ENCODE measurements around the gene CISD2. TPM values are rescaled to one million over a fixed set of nuclear protein-coding genes. Genes with fewer than 3 reads are reported as not detected.
"Not testable (repeated sequence)": the region's sequence is repeated elsewhere in the genome, so short reads cannot be mapped to it uniquely, and the experiment has no call there.

Gene CISD2
- total and polyA plus RNA-seq, 2 of the 4 experiments (the other 2 are of a cell fraction): 7.0 to 14.4 TPM

DNA sequence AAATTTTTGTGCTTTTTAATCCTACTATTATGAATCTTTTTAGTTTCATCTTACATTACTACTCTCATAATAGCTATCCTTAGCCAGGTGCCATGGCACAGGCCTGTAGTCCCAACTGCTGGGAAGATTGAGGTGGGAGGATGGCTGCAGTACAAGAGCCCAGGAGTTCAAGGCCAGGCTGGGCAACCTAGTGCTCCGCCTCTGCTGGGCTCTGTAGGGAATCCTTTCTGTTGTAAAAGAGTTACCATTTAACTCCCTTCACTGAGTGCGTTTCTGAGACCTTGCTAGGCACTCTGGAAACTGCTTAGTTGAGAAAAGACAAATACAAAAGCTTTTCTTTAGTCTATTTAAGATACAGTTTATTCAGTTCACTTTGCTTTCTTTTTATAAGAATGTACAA lies 19.8 kb downstream of the CISD2 start:
- H4K91ac ChIP-seq (ENCODE audit: insufficient read depth, low read depth, low read length); H4K5ac ChIP-seq (ENCODE audit: low read depth, low read length); H3K4me3 ChIP-seq (ENCODE audit: insufficient read depth, low read depth, low read length); BruUV-seq (replicated peaks); H3K23ac ChIP-seq (ENCODE audit: low read depth, low read length); H3K14ac ChIP-seq (replicated peaks; ENCODE audit: low read depth, low read length); H2AK5ac ChIP-seq (ENCODE audit: low read depth, low read length); H3K36me3 ChIP-seq (ENCODE audit: control insufficient read depth, insufficient read depth, low read length); H3K9ac ChIP-seq (ENCODE audit: low read depth, low read length); H2BK20ac ChIP-seq (ENCODE audit: low read depth, low read length); H3K56ac ChIP-seq (ENCODE audit: extremely low read depth, insufficient read depth, low read length); H3K27ac ChIP-seq (ENCODE audit: insufficient read depth, low read length); H2BK5ac ChIP-seq (ENCODE audit: low read depth, low read length, poor library complexity, severe bottlenecking); H2AK9ac ChIP-seq (replicated peaks; ENCODE audit: low read depth, low read length, poor library complexity); H3K27me3 ChIP-seq (ENCODE audit: control insufficient read depth, insufficient read depth, low read length); intact Hi-C loops (cut with micrococcal nuclease); H3K18ac ChIP-seq (ENCODE audit: low read depth, low read length); H4K8ac ChIP-seq (ENCODE audit: low read depth in 2 of 2, low read length in 2 of 2); H2BK15ac ChIP-seq (ENCODE audit: low read depth, low read length); H2AFZ ChIP-seq (replicated peaks; ENCODE audit: low read length, poor library complexity); H4K20me1 ChIP-seq (ENCODE audit: insufficient read depth, low read length); CTCF ChIA-PET; ATAC-seq (ENCODE audit: low read depth); H3K9me3 ChIP-seq (ENCODE audit: control insufficient read depth, insufficient read depth, low read length); H3K4me2 ChIP-seq (ENCODE audit: low read depth, low read length); H3K9me1 ChIP-seq (ENCODE audit: insufficient read depth, low read length); H3K4ac ChIP-seq (ENCODE audit: low read depth, low read length); DNase-seq; H3K79me1 ChIP-seq (ENCODE audit: low read depth in 1 of 2, low read length in 2 of 2); dilution Hi-C loops (cut with HindIII; ENCODE audit: low sequenced_read_pairs, unreplicated experiment); POLR2A ChIA-PET (ENCODE audit: unreplicated experiment); H2BK120ac ChIP-seq (ENCODE audit: low read depth, low read length); in situ Hi-C loops (cut with MboI; ENCODE audit: low sequenced_read_pairs); H3K4me1 ChIP-seq (ENCODE audit: control insufficient read depth, insufficient read depth, low read length): not testable (repeated sequence)
- WGBS, 2 experiments (ENCODE audit: extremely low coverage in 2 of 2, insufficient read length in 1 of 2): no CpG with 5 or more reads among the region's 2 CpGs

- H4K91ac ChIP-seq (ENCODE audit: insufficient read depth, low read depth, low read length); H3K27ac ChIP-seq (ENCODE audit: insufficient read depth, low read length); H3K4me1 ChIP-seq (ENCODE audit: control insufficient read depth, insufficient read depth, low read length); H2BK120ac ChIP-seq (ENCODE audit: low read depth, low read length); ATAC-seq (ENCODE audit: low read depth); H3K27me3 ChIP-seq (ENCODE audit: control insufficient read depth, insufficient read depth, low read length); H3K9me3 ChIP-seq (ENCODE audit: control insufficient read depth, insufficient read depth, low read length); POLR2A ChIA-PET (ENCODE audit: unreplicated experiment); H4K20me1 ChIP-seq (ENCODE audit: insufficient read depth, low read length); H2BK5ac ChIP-seq (ENCODE audit: low read depth, low read length, poor library complexity, severe bottlenecking); H4K5ac ChIP-seq (ENCODE audit: low read depth, low read length); H2AK5ac ChIP-seq (ENCODE audit: low read depth, low read length); in situ Hi-C loops (cut with MboI; ENCODE audit: low sequenced_read_pairs); CTCF ChIA-PET; H3K9ac ChIP-seq (ENCODE audit: low read depth, low read length); H2AK9ac ChIP-seq (replicated peaks; ENCODE audit: low read depth, low read length, poor library complexity); H3K79me1 ChIP-seq (ENCODE audit: low read depth in 1 of 2, low read length in 2 of 2); H4K8ac ChIP-seq (ENCODE audit: low read depth in 2 of 2, low read length in 2 of 2); H2BK15ac ChIP-seq (ENCODE audit: low read depth, low read length); H3K36me3 ChIP-seq (ENCODE audit: control insufficient read depth, insufficient read depth, low read length); intact Hi-C loops (cut with micrococcal nuclease); BruUV-seq (replicated peaks); H2AFZ ChIP-seq (replicated peaks; ENCODE audit: low read length, poor library complexity); H3K9me1 ChIP-seq (ENCODE audit: insufficient read depth, low read length); H3K4me2 ChIP-seq (ENCODE audit: low read depth, low read length); H3K18ac ChIP-seq (ENCODE audit: low read depth, low read length); H3K14ac ChIP-seq (replicated peaks; ENCODE audit: low read depth, low read length); H3K56ac ChIP-seq (ENCODE audit: extremely low read depth, insufficient read depth, low read length); dilution Hi-C loops (cut with HindIII; ENCODE audit: low sequenced_read_pairs, unreplicated experiment); H3K4ac ChIP-seq (ENCODE audit: low read depth, low read length); H3K4me3 ChIP-seq (ENCODE audit: insufficient read depth, low read depth, low read length); H2BK20ac ChIP-seq (ENCODE audit: low read depth, low read length); H3K23ac ChIP-seq (ENCODE audit: low read depth, low read length); DNase-seq: not testable (repeated sequence)
- no CpG with 5 or more reads among the region's 3 CpGs for WGBS, 2 experiments (ENCODE audit: extremely low coverage in 2 of 2, insufficient read length in 1 of 2)
These were observed 21.1 kb downstream of the CISD2 start for GRCh38 chr4:102889866-102890265.
